ENCODE data around the gene IL22RA1.

- TF ChIP-seq EP300 (IDR thresholded peaks at IDR 0.05): no peak
- no peak for TF ChIP-seq CTCF (IDR thresholded peaks at IDR 0.05)
These were observed 42.1 kb upstream of the IL22RA1 start for GRCh38 chr1:24185076-24185475.
